Measurements from ENCODE around the gene RGS9. TPM values are rescaled to one million over a fixed set of nuclear protein-coding genes. Genes with fewer than 3 reads are reported as not detected.
A peak's percentile ranks its signal among the peaks of the same experiment; 100 is the strongest.

Gene RGS9
- total and polyA plus RNA-seq, 2 experiments from 2014 or later: 12.8 to 29.6 TPM

GRCh38 chr17:65243838-65244625 is 106.9 kb downstream of the RGS9 start:
- H3K27ac ChIP-seq (ENCODE audit: low read depth): no peak overlapping the region
- H3K27me3 Mint-ChIP-seq (ENCODE audit: insufficient read depth, low read depth, poor library complexity): peaks cover 5% of the 10 kb centered on the region
- TF ChIP-seq ZNF114 (CRISPR knock-in tag; IDR thresholded peaks at IDR 0.05): no peak
- no peak for TF ChIP-seq ZNF331 (CRISPR knock-in tag; IDR thresholded peaks at IDR 0.05; ENCODE audit: low read depth)
- no peak for TF ChIP-seq CREB1 (CRISPR knock-in tag; IDR thresholded peaks at IDR 0.05; ENCODE audit: low read depth)
- TF ChIP-seq ETS1 (IDR thresholded peaks at IDR 0.05): no peak
- no peak for TF ChIP-seq NANOG (IDR thresholded peaks at IDR 0.05; ENCODE audit: borderline replicate concordance)
- TF ChIP-seq JUNB (IDR thresholded peaks at IDR 0.05; ENCODE audit: unreplicated experiment): no peak
- no peak for TF ChIP-seq EZH2 (IDR thresholded peaks at IDR 0.05; ENCODE audit: low read depth, unreplicated experiment)
- TF ChIP-seq ZNF462 (CRISPR knock-in tag; IDR thresholded peaks at IDR 0.05): no peak
- TF ChIP-seq CTCF (conservative IDR thresholded peaks at IDR 0.05; ENCODE audit: low read depth in 2 of 2): no peak
- no peak for TF ChIP-seq EZH2phosphoT487 (IDR thresholded peaks at IDR 0.05; ENCODE audit: unreplicated experiment)
- no peak for TF ChIP-seq POLR2AphosphoS5 (IDR thresholded peaks at IDR 0.05; ENCODE audit: low read depth)
- TF ChIP-seq STAT1 (IDR thresholded peaks at IDR 0.05; ENCODE audit: unreplicated experiment): no peak
- TF ChIP-seq REST (IDR thresholded peaks at IDR 0.05; ENCODE audit: unreplicated experiment): no peak
- H3K36me3 ChIP-seq (ENCODE audit: insufficient read depth): no peaks in the 10 kb centered on the region
- H3K79me2 ChIP-seq (replicated peaks; ENCODE audit: insufficient read depth): no peaks in the 10 kb centered on the region
- no peak overlapping the region for H3K27ac Mint-ChIP-seq
- no peak overlapping the region for H3K4me3 ChIP-seq
- no peaks in the 10 kb centered on the region for H4K20me1 ChIP-seq (replicated peaks; ENCODE audit: insufficient read depth)
- H3K27me3 ChIP-seq (ENCODE audit: insufficient read depth): no peaks in the 10 kb centered on the region
- H3K9me2 ChIP-seq (ENCODE audit: insufficient read depth): no peaks in the 10 kb centered on the region
- DNase-seq (ENCODE audit: low spot score) (peak; percentile 62), ATAC-seq (peak; percentile 87)
- H3K4me2 ChIP-seq: no peak overlapping the region
- peaks cover 9% of the 10 kb centered on the region for H3K4me1 Mint-ChIP-seq
- H3F3A ChIP-seq (replicated peaks; ENCODE audit: low read depth): no peaks in the 10 kb centered on the region
- H3K4me3 Mint-ChIP-seq: no peak overlapping the region
- peaks cover 5% of the 10 kb centered on the region for H3K4me1 ChIP-seq (ENCODE audit: insufficient read depth)
- no peaks in the 10 kb centered on the region for H3K36me3 Mint-ChIP-seq (ENCODE audit: low read depth)
- no peaks in the 10 kb centered on the region for H3K9me3 Mint-ChIP-seq
- peak overlapping the region; percentile 88 for H2AFZ ChIP-seq
